ENCODE measurements around the gene AFAP1. TPM values are rescaled to one million over a fixed set of nuclear protein-coding genes. Genes with fewer than 3 reads are reported as not detected.
A peak's percentile ranks its signal among the peaks of the same experiment; 100 is the strongest.

The AFAP1 gene
- total RNA-seq, 4 donors from 2014 or later: 8.2 to 22.3 (median 15.2) TPM

GRCh38 chr4:7793186-7793585 is 146.5 kb downstream of the AFAP1 start:
- no peak for DNase-seq (ENCODE audit: low spot score in 2 of 2)
- 79 to 83% methylated on average over 10 of the region's 10 CpGs for WGBS, 2 donors
- no peak for TF ChIP-seq POLR2A (IDR thresholded peaks at IDR 0.05)
- TF ChIP-seq, protein P1, sequence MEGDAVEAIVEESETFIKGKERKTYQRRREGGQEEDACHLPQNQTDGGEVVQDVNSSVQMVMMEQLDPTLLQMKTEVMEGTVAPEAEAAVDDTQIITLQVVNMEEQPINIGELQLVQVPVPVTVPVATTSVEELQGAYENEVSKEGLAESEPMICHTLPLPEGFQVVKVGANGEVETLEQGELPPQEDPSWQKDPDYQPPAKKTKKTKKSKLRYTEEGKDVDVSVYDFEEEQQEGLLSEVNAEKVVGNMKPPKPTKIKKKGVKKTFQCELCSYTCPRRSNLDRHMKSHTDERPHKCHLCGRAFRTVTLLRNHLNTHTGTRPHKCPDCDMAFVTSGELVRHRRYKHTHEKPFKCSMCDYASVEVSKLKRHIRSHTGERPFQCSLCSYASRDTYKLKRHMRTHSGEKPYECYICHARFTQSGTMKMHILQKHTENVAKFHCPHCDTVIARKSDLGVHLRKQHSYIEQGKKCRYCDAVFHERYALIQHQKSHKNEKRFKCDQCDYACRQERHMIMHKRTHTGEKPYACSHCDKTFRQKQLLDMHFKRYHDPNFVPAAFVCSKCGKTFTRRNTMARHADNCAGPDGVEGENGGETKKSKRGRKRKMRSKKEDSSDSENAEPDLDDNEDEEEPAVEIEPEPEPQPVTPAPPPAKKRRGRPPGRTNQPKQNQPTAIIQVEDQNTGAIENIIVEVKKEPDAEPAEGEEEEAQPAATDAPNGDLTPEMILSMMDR (IDR thresholded peaks at IDR 0.05): no peak
- H3K4me3 ChIP-seq (ENCODE audit: low read depth, poor library complexity, severe bottlenecking): no peak overlapping the region
- intact Hi-C loops (cut with DNase I; ENCODE audit: low total_unique reads): no loop called here

- H3K4me3 ChIP-seq (ENCODE audit: low read depth, poor library complexity, severe bottlenecking): no peak overlapping the region
- TF ChIP-seq, protein P1 (IDR thresholded peaks at IDR 0.05): no peak
- no peak for TF ChIP-seq POLR2A (IDR thresholded peaks at IDR 0.05)
- no peak for DNase-seq (ENCODE audit: low spot score in 2 of 2)
- WGBS, 2 donors: 78 to 79% methylated on average over 8 of the region's 8 CpGs
- intact Hi-C loops (cut with DNase I; ENCODE audit: low total_unique reads): no loop called here
Measured at GRCh38 chr4:7792616-7793015, 147.0 kb downstream of the AFAP1 start.

DNA sequence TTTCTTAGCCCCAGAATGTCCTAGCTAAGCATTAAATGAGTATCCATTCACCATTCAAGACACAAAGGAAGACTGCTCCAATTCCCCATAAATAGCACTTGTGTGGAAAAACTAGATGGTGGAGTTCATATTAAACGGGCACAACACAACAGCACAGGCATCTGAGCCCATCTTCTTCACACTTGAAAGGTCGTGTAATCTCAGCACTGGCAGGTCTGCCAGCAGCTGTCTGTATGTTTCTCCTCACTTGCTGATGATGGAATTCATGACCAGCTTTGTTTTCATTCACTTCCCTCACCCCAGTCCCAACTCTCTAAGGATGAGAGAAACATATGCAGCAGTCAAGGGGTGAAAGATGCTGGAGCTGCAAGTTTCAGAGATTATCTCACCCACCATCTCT is 148.7 kb downstream of the AFAP1 start:
- intact Hi-C loops (cut with DNase I; ENCODE audit: low total_unique reads): no loop called here
- TF ChIP-seq POLR2A (IDR thresholded peaks at IDR 0.05): no peak
- TF ChIP-seq, protein P1 (IDR thresholded peaks at IDR 0.05): no peak
- WGBS, 2 donors: 72 to 79% methylated on average over 2 of the region's 2 CpGs
- no peak overlapping the region for H3K4me3 ChIP-seq (ENCODE audit: low read depth, poor library complexity, severe bottlenecking)
- no peak for DNase-seq (ENCODE audit: low spot score in 2 of 2)

GRCh38 chr4:7790023-7790422 is 149.6 kb downstream of the AFAP1 start:
- DNase-seq (ENCODE audit: low spot score in 2 of 2): no peak
- 58 to 61% methylated on average over 2 of the region's 2 CpGs for WGBS, 2 donors
- no peak for TF ChIP-seq POLR2A (IDR thresholded peaks at IDR 0.05)
- TF ChIP-seq, protein P1 (IDR thresholded peaks at IDR 0.05): no peak
- intact Hi-C loops (cut with DNase I; ENCODE audit: low total_unique reads): no loop called here
- H3K4me3 ChIP-seq (ENCODE audit: low read depth, poor library complexity, severe bottlenecking): no peak overlapping the region

DNA sequence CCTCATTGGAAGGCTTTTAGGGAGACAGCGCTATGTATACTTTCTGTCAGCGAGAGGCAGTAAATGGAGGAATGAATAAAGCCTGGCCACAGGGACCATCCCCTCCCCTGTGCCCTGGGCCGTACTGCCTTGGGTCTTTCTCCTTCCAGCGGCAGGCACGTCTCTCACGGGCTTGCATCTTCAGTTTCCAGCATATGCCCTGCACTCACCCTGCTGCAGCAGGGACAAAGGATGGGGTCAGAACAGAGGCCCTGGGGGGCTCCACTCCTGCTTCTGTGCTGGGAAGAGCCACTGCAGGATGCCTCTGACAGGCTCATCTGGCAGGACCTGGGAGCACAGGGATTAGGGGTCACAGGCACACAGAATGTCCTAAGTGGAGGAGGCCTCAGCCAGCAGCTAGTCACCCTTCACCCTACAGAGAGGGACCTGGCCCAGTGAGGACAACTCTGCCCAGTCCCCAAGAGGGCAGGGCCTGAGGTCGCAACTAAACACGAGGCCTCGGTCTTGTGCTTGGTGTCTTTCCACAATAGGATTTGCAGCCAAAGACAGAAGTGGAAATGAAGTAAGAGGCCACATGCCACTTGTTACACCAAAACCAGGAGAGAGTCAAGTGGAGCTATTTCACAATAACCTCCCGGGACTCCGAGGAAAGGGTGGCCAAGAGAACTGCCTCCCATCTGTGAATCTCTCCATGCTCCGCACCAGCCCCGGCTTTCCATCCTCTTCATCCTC is 150.8 kb downstream of the AFAP1 start:
- intact Hi-C loops (cut with DNase I; ENCODE audit: low total_unique reads): no loop called here
- WGBS, 2 donors: 77 to 83% methylated on average over 12 to 13 of the region's 13 CpGs
- no peak for TF ChIP-seq POLR2A (IDR thresholded peaks at IDR 0.05)
- TF ChIP-seq, protein P1 (IDR thresholded peaks at IDR 0.05): no peak
- H3K4me3 ChIP-seq (ENCODE audit: low read depth, poor library complexity, severe bottlenecking): no peak overlapping the region
- DNase-seq (ENCODE audit: low spot score in 2 of 2): peak; percentile 52 to 90

DNA sequence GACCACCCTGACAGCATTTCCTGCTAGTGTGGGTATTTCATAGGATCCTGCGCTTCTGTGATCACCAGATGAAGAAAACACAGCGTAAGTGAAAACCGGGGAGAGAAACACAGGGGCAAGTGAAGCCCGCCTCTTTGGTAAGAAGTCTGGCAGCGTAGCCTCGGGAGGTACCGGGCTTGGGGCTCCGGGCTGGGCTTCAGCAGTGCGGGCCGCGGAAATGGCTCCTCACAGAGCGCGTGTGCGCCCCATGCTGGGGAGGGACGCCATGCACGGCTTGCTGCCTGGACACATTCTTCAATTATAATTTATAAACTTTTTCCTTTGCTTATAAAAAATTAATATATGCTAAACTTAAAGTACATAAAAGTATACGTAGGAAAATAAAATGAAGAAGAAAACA is 151.5 kb downstream of the AFAP1 start:
- H3K4me3 ChIP-seq (ENCODE audit: low read depth, poor library complexity, severe bottlenecking): no peak overlapping the region
- 91 to 93% methylated on average over 17 of the region's 17 CpGs for WGBS, 2 donors
- intact Hi-C loops (cut with DNase I; ENCODE audit: low total_unique reads): no loop called here
- TF ChIP-seq POLR2A (IDR thresholded peaks at IDR 0.05): no peak
- TF ChIP-seq, protein P1 (IDR thresholded peaks at IDR 0.05): no peak
- DNase-seq (ENCODE audit: low spot score in 2 of 2): no peak

Data from lower leg skin (tissue), 4 donors.